GM23338 (cell line): ENCODE results near the gene SEC22A.

Source experiments
- CTCF ChIP-seq, 2 experiments: fragments of 200-600 bp in 1 of 2; sonication (generic) in 1 of 2; conservative IDR thresholded peaks; 2 replicates each; pipeline versions ENCODE4 v1.5.1 to v1.6.1; 2016 to 2017; ENCODE audit warnings: antibody characterized with exemption in 2 of 2, low read depth in 2 of 2, mild to moderate bottlenecking in 2 of 2, moderate library complexity in 1 of 2
- EZH2phosphoT487 ChIP-seq: fragments of 200-600 bp; sonication (generic); IDR thresholded peaks from one replicate; pipeline ENCODE4 v1.8.1; 2018; ENCODE audit warnings: antibody characterized with exemption; ENCODE audit not compliant: unreplicated experiment
- POLR2AphosphoS5 ChIP-seq: IDR thresholded peaks from 2 replicates; pipeline ENCODE4 v1.6.1; 2016; ENCODE audit warnings: antibody characterized with exemption, low read depth

- TF ChIP-seq CTCF (conservative IDR thresholded peaks at IDR 0.05; ENCODE audit: low read depth in 2 of 2) (no peak), POLR2AphosphoS5 (no peak), EZH2phosphoT487 (no peak)
Observed at GRCh38 chr3:123291404-123291803, 89.7 kb downstream of the SEC22A start.
